ENCODE data around the gene ESYT1.
A peak's percentile ranks its signal among the peaks of the same experiment; 100 is the strongest.
"Not testable (repeated sequence)": the region's sequence is repeated elsewhere in the genome, so short reads cannot be mapped to it uniquely, and the experiment has no call there.

ESYT1 gene

DNA sequence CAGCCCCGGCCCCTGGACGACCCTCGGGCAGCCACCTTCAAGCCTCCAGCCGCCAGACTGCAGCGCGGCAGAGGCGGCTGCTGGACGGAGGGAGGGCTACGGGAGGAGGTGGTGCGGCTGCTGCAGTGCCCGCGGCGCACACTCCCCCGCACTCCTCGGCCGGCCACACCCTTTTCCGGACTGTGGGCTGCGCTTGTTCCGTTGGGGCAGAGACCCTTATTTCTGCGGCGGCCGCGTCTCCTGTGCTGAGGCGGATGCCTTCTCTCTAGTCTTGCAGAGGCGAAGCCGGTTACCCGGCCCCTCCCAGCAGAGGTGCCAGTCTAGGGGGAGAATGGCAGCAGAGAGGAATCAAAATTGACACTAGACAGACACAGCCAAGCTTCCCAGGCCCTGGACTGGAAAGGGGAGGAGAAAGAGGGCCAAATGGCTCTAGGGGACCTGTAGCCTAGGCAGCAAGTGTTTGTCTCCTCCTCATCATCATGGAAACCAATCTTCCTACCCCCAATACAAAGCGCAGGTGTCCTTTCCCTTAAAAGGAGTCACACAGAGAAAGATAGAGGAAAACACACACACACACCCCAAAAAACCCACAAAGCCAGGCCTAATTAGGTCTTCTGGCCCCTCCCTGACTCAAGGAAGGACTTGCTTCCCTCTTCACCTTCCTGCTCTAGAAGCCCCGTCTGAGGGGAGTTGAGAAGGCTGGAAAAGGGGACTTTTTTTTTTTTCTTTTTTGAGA lies 1.3 kb downstream of the ESYT1 start:
- DNase-seq: peak; percentile 65

GRCh38 chr12:56129942-56130495 lies 2.0 kb downstream of the ESYT1 start:
- DNase-seq: no peak

- DNase-seq: no peak
Measured at GRCh38 chr12:56130876-56131275, 2.8 kb downstream of the ESYT1 start.

DNA sequence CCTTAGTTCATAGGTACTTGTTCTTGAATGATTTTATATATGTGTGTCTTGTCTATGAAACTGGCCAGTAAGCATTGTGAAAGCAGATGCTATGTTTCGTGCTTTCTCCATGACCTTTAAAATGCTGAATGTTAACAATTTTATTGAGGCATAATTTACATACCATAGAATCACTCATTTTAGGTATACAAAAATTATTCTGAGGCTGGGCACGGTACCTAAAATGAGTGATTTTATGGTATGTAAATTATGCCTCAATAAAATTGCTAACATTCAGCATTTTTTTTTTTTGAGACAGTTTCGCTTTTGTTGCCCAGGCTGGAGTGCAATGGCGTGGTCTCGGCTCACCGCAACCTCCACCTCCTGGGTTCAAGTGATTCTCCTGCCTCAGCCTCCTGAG lies 6.8 kb downstream of the ESYT1 start:
- DNase-seq: no peak

GRCh38 chr12:56137853-56138571 lies 9.9 kb downstream of the ESYT1 start:
- no peak for DNase-seq

- DNase-seq: no peak
Measured at GRCh38 chr12:56141946-56142784, 14.1 kb downstream of the ESYT1 start.

- no peak for DNase-seq
Measured at GRCh38 chr12:56143217-56143616, 15.2 kb downstream of the ESYT1 start.

DNA sequence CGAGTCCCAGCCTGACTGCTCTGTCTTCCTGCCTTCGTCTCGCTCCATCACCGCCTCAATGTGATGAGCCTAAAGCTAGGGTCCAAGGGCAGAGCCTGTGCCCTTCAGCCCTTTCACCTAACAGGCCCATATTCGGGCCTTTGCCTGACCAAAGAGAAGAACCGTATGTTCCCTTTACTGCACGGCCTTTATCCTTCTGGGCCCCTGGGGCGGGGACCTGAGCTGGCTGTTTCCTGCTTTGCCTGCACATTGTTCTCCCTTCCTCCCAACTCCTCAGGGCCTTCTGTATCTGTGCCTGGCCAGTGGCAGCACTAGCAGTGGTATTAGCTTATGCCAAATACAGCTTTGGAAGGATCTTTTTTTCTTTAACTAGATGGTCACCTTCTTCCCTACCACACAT lies 15.8 kb downstream of the ESYT1 start:
- no peak for DNase-seq

DNA sequence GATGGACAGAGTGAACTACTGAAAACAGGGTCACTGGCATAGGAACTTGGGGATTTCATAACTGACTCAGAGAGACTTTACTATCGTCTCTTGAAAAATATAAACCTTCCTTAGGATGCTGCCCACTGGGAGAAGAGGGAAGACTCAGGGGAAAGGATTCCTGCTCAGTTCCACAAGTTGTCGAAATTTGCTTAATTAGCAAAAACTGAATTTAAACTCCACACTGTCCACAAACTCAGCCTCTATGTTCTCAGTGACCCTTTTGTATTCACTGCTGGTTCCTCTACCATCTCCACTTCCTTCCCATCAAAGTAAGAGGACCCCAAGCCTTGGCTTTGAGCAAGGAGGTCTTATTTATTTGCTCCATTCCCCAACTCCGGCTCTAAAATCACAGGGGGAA lies 17.1 kb downstream of the ESYT1 start:
- no peak for DNase-seq

GRCh38 chr12:56146492-56147460 lies 18.7 kb downstream of the ESYT1 start:
- no peak for DNase-seq

GRCh38 chr12:56150563-56150962 lies 22.5 kb downstream of the ESYT1 start:
- DNase-seq: no peak

- peak; percentile 67 for DNase-seq
Measured at GRCh38 chr12:56151672-56152131, 23.6 kb downstream of the ESYT1 start.

DNA sequence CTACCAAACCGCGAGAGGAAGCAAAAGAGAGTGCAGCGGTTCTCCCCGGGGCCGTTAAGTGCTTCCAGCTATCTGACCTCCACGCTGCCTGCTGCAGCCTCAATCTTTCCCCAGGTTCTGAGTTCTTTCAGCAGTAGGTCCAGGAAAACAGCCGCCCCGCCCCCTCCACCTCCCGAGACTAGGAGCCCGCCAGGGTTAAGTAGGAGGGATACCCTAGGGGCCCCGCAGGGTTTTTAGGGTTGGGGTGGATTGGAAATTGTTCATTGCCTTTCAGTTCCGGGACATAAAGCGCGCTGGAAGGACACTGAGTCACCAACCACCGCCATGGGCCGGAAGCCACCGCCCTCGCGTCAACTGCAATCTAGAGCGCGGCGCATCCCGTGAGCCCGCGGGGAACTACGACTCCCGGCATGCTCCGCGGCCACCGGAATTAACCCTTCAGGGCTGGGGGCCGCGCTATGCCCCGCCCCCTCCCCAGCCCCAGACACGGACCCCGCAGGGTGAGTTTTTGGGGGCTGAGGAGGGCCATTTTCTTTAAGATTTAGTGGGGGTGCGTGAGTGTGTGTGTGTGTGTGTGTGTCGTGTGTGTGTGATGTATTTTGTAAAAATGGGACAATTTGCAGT lies 24.2 kb downstream of the ESYT1 start, which contains the start of gene MYL6B:
TSS of gene MYL6B (plus strand) at position 456 of the 624 bp plus-strand sequence. CDS start 1,332 bp downstream, outside the sequence.
- DNase-seq: peak; percentile 96

GRCh38 chr12:56152756-56153677 lies 24.9 kb downstream of the ESYT1 start:
- no peak for DNase-seq

- no peak for DNase-seq
Measured at GRCh38 chr12:56153678-56154065, 25.6 kb downstream of the ESYT1 start.

DNA sequence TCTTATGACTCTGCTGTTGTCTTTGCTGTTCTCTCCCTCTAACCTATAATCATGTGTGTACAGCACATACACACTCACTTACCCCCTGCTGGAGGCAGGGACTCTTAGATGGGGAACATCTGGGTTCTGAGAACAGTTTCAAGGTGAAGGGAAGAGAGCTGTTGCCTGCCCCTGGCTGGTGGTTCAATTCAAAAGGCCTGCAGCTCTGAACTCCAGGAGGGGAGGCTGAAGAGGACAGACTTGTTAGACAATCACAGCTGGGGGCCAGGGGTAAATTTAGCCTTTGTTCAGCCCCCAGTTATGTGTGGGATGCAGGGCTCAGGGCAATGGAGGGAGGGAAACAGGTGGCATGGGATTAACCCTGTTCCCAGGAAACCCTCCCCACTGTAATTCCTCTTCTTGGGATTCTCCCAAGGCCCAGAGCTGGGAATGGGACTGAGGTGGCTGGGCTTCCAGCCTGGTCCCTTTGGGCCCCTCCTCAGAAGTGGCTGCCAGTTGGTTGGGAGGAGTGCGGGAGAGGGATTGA lies 26.2 kb downstream of the ESYT1 start:
- DNase-seq: no peak

DNA sequence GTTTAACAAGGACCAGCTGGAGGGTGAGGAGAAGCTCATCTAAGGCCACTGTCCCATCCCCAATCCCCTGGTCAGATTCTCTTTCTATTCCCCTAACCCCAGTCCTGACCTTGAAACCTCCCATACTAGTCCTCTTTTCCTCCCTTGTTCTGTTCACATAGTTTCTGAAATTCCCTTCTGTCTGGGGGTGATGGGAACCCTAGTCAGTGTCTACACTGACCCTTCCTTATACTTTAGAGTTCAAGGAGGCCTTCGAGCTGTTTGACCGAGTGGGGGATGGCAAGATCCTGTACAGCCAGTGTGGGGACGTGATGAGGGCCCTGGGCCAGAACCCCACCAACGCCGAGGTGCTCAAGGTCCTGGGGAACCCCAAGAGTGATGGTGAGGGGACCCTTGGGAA lies 26.8 kb downstream of the ESYT1 start:
- no peak for DNase-seq

DNA sequence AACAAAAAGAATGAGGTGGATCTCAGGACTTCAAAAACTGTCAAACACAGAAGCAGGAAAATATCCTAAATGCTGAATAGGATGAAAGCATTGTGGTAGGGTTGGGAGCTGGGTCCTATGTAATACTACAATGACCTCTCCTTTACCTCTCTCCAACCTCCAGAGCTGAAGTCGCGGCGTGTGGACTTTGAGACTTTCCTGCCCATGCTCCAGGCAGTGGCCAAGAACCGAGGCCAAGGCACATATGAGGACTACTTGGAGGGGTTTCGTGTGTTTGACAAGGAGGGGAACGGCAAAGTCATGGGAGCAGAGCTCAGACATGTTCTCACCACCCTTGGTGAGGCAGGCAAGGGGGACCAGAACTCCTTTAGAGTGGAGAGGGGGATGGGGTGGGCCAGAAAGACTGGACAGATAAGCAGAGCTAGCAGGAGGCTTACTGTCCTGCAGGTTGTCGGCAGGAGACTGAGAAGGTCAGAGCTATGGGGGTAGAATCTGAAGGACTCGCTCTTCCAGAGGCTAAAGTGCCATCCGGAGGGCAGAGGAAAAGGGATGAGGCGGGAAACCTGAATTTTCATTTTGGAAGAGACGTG lies 27.3 kb downstream of the ESYT1 start:
- no peak for DNase-seq

GRCh38 chr12:56156464-56157200 lies 28.6 kb downstream of the ESYT1 start:
- DNase-seq: not testable (repeated sequence)
